Left ventricle myocardium inferior (tissue), 1 donor: ENCODE results near the gene DKK1. TPM values are rescaled to one million over a fixed set of nuclear protein-coding genes. Genes with fewer than 3 reads are reported as not detected.

Experiments
- DNase-seq: peaks from one replicate; pipeline ENCODE4 v3.0.0-alpha.2; 2020
- H3K27ac ChIP-seq: fragments of 200-600 bp; replicated peaks from 2 replicates; pipeline ENCODE4 v1.8.0; 2021
- H3K27me3 ChIP-seq: fragments of 200-600 bp; 2 replicates; pipeline ENCODE4 v1.8.0; 2021; ENCODE audit warnings: low read depth
- H3K36me3 ChIP-seq: fragments of 200-600 bp; 2 replicates; pipeline ENCODE4 v1.8.0; 2021
- H3K4me1 ChIP-seq: fragments of 200-600 bp; 2 replicates; pipeline ENCODE4 v1.8.0; 2021
- H3K4me3 ChIP-seq: fragments of 200-600 bp; 2 replicates; pipeline ENCODE4 v1.8.0; 2021; ENCODE audit warnings: mild to moderate bottlenecking, moderate library complexity
- H3K9me3 ChIP-seq: fragments of 200-600 bp; replicated peaks from 2 replicates; pipeline ENCODE4 v1.8.0; 2021
- intact Hi-C: fragments of 100-400 bp; cut with micrococcal nuclease; formaldehyde crosslinking; loops from one replicate; pipeline ENCODE4 v1.11.0; 2022
- total RNA-seq: library from RNA; stranded (reverse); fragmentation: NEBNext Ultra II Directional; extraction: Animal tissue kit (Norgen Biotek cat#: 25700); gene quantifications from one replicate; pipeline ENCODE4 v1.2.1, GENCODE V29; 2021
- TF ChIP-seq, protein P1 (sequence below): fragments of 200-600 bp; IDR thresholded peaks from 2 replicates; pipeline ENCODE4 v1.8.0; 2021; ENCODE audit warnings: antibody characterized with exemption, mild to moderate bottlenecking, borderline replicate concordance
- donor health status: DM: no; HTN: yes; CAD: no; lungs with severe emphysema.

Gene DKK1
- total RNA-seq, 1 donor from 2014 or later = not detected

DNA sequence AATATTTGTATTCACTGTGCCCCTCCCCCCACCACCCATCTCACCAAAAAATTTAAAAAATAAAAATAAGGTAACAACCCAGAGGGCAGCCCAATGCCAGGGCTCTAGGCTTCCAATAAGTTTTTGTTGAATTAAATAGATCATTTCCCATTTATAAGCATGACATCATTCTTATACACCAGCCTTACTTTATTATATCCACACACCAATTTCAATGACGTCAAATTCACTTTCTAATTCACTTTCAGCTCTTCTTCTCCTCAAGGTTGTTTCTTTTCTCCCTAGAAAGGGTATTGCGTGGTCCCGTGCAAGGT is 1.2 kb upstream of the DKK1 start:
- intact Hi-C loops = loop anchor here (5.0 kb wide), 1 partner anchor 174 kb away; no protein-coding TSS in a partner anchor
- TF ChIP-seq, protein P1, sequence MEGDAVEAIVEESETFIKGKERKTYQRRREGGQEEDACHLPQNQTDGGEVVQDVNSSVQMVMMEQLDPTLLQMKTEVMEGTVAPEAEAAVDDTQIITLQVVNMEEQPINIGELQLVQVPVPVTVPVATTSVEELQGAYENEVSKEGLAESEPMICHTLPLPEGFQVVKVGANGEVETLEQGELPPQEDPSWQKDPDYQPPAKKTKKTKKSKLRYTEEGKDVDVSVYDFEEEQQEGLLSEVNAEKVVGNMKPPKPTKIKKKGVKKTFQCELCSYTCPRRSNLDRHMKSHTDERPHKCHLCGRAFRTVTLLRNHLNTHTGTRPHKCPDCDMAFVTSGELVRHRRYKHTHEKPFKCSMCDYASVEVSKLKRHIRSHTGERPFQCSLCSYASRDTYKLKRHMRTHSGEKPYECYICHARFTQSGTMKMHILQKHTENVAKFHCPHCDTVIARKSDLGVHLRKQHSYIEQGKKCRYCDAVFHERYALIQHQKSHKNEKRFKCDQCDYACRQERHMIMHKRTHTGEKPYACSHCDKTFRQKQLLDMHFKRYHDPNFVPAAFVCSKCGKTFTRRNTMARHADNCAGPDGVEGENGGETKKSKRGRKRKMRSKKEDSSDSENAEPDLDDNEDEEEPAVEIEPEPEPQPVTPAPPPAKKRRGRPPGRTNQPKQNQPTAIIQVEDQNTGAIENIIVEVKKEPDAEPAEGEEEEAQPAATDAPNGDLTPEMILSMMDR = no peak
- H3K4me3 ChIP-seq = peak overlapping the region; percentile 72
- H3K4me1 ChIP-seq = peaks cover 29% of the 10 kb centered on the region
- DNase-seq = no peak
- no peaks in the 10 kb centered on the region for H3K36me3 ChIP-seq
- H3K27ac ChIP-seq = no peak overlapping the region
- H3K9me3 ChIP-seq = no peaks in the 10 kb centered on the region
- H3K27me3 ChIP-seq = peaks cover 43% of the 10 kb centered on the region

DNA sequence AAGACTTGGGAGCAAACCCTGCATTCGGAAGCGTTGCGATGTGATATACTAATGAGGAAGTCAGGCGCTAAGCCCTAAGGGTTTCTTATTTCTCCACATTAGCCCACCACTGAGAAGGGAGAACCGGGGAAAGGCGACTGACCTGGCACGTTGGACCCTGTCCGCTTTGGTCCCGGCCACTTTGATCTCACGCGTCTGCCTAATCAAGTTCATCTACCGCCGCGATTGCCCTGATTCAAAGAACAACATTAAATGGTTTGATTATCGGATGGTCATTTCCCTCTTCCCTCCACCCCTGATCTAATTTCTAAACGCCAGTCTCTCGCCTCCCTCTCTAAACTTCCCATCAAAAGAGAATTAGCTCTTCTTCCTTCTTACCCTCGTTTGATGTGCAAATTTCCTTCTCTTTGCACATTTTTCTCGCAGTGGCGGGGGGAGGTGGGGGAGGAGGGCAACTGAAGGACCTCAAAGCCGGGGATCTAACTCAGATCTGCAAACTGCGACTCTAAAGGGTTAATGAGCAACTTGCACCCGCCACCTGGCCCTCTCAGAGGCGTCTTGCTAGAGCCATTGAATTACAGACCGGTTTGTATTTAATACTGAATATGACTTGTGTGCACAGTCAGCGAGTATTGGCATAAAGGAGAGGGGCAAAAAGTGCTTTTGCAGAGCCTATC is 687 bp upstream of the DKK1 start:
- Histone ChIP-seq H3K36me3 (no peaks in the 10 kb centered on the region), H3K9me3 (no peaks in the 10 kb centered on the region), H3K4me1 (peaks cover 24% of the 10 kb centered on the region), H3K27ac (no peak overlapping the region), H3K4me3 (peak overlapping the region; percentile 72), H3K27me3 (peaks cover 43% of the 10 kb centered on the region)
- no peak for DNase-seq
- TF ChIP-seq, protein P1 = no peak
- intact Hi-C loops = loop anchor here (5.0 kb wide), 1 partner anchor 174 kb away; no protein-coding TSS in a partner anchor

DNA sequence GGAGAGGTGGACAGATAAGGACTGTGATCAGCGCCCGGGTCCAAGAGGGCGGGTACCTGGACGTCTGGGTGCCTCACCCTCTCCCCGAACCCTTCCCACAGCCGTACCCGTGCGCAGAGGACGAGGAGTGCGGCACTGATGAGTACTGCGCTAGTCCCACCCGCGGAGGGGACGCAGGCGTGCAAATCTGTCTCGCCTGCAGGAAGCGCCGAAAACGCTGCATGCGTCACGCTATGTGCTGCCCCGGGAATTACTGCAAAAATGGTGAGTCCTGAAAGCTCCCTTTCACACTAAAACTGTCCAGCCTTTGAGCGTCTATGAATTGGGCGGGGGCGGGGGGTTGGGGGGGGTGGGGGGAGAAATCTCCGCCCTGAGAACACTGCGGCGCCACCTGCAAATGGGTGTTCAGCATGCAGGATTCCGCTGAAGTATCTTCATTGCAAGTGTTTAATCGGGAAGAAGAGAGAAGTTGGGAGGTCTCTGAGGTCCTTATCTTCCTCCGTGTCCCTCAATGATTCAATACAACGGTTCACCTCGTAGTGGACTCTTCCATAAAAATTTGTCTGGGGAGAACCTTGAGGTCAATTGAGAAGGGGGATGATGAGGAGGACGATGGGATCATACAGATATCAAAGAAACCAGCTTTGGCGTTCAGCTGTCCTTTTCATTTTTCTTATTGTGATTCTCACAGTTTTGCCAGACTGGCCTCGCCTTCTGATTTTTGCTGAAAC is 906 bp downstream of the DKK1 start:
- Histone ChIP-seq H3K4me3 (peak overlapping the region; percentile 72), H3K36me3 (no peaks in the 10 kb centered on the region), H3K9me3 (no peaks in the 10 kb centered on the region), H3K27me3 (peaks cover 43% of the 10 kb centered on the region), H3K4me1 (peaks cover 20% of the 10 kb centered on the region), H3K27ac (no peak overlapping the region)
- TF ChIP-seq, protein P1 = no peak
- intact Hi-C loops = loop anchor here (5.0 kb wide), 1 partner anchor 172 kb away; no protein-coding TSS in a partner anchor
- DNase-seq = no peak

DNA sequence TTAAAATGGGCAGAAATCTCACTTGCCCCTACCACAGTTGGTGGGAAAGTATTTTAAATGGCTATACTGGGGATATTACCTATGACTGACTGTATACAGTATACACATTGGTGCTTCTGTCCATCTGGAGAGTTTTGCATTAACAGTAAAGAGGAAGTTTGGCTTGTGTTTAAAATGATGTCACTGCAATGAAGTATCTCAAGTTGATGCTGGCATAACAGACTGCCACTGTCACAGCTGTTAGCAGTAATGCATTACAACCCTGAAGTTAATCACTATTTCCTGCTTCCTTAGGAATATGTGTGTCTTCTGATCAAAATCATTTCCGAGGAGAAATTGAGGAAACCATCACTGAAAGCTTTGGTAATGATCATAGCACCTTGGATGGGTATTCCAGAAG is 1.9 kb downstream of the DKK1 start:
- no peak for DNase-seq

DNA sequence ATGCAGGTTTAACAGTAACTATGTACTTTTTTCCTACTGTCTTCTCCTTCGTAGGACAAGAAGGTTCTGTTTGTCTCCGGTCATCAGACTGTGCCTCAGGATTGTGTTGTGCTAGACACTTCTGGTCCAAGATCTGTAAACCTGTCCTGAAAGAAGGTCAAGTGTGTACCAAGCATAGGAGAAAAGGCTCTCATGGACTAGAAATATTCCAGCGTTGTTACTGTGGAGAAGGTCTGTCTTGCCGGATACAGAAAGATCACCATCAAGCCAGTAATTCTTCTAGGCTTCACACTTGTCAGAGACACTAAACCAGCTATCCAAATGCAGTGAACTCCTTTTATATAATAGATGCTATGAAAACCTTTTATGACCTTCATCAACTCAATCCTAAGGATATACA is 2.4 kb downstream of the DKK1 start:
- Histone ChIP-seq H3K9me3 (no peaks in the 10 kb centered on the region), H3K27me3 (peaks cover 33% of the 10 kb centered on the region), H3K27ac (no peak overlapping the region), H3K36me3 (no peaks in the 10 kb centered on the region), H3K4me1 (peaks cover 20% of the 10 kb centered on the region), H3K4me3 (no peak overlapping the region)
- no peak for DNase-seq
- intact Hi-C loops = no loop called here
- TF ChIP-seq, protein P1 = no peak

More for the DNA sequence above, 1.9 kb downstream of the DKK1 start:
- TF ChIP-seq, protein P1 = no peak
- peaks cover 37% of the 10 kb centered on the region for H3K27me3 ChIP-seq
- H3K9me3 ChIP-seq = no peaks in the 10 kb centered on the region
- no peak overlapping the region for H3K27ac ChIP-seq
- no peaks in the 10 kb centered on the region for H3K36me3 ChIP-seq
- no peak overlapping the region for H3K4me3 ChIP-seq
- peaks cover 20% of the 10 kb centered on the region for H3K4me1 ChIP-seq
- intact Hi-C loops = no loop called here
